ENCODE data around the gene ARHGAP33. TPM values are rescaled to one million over a fixed set of nuclear protein-coding genes. Genes with fewer than 3 reads are reported as not detected.
A peak's percentile ranks its signal among the peaks of the same experiment; 100 is the strongest.

Gene ARHGAP33
- total RNA-seq, 1 experiment from 2014 or later: 19.5 TPM

DNA sequence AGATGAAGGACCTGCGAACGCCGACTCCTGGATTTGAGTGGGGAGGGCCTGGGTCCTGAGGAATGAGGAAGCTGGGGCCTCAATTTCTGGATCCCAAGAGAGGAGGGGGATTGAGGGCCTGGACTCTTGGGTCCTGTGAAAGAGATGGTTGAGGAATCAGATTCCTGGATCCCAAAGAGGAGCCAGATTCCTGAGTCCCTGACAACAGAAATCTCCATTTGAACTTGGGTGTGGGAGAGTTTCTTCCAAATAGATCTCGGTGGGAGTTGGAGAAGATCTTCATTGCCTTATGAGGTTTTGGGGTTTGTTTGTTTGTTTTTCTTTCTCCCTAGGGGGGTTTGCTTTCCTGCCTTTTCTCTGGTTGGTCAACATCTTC, 29.3 kb upstream of the ARHGAP33 start:
- Mint-ChIP-seq H3K27me3 (ENCODE audit: low read depth) (no peaks in the 10 kb centered on the region), H3K27ac (peak overlapping the region; percentile 100; a peak in 6 of 7 replicates), H3K4me3 (peak overlapping the region; percentile 96), H3K36me3 (ENCODE audit: insufficient read depth in 1 of 3, low read depth in 3 of 3) (peaks cover 3 to 17% (median 5%) of the 10 kb centered on the region in 3 experiments; a peak in 4 of 7 replicates), H3K4me1 (peaks cover 20 to 38% of the 10 kb centered on the region in 2 experiments), H3K9me3 (no peaks in the 10 kb centered on the region)
- no peak overlapping the region for H3K14ac ChIP-seq (ENCODE audit: insufficient read depth, low read length)
- H3K4ac ChIP-seq (ENCODE audit: low read depth, low read length): no peak overlapping the region
- H3K9ac ChIP-seq (ENCODE audit: extremely low read depth, insufficient read length, low read length): peak overlapping the region; percentile 71
- H3K79me2 ChIP-seq (ENCODE audit: insufficient read depth, low read length): no peaks in the 10 kb centered on the region
- peak overlapping the region; percentile 95 for H3K4me2 ChIP-seq (ENCODE audit: insufficient read depth, insufficient read length, low read length)
- no peak overlapping the region for H2AFZ ChIP-seq (ENCODE audit: low read length)
- H2BK15ac ChIP-seq (ENCODE audit: low read depth, low read length): no peak overlapping the region
- peaks cover 16% of the 10 kb centered on the region for H3K23me2 ChIP-seq (ENCODE audit: insufficient read length, low read depth, low read length, poor library complexity, severe bottlenecking)
- H2BK12ac ChIP-seq (ENCODE audit: insufficient read length, low read depth, low read length): no peak overlapping the region
- no peaks in the 10 kb centered on the region for H3K27me3 ChIP-seq (ENCODE audit: insufficient read depth, low read length)
- no peak for TF ChIP-seq CTCF (conservative IDR thresholded peaks at IDR 0.05)
- no peak overlapping the region for H2BK120ac ChIP-seq (ENCODE audit: low read depth, low read length, poor library complexity, severe bottlenecking)
- H4K20me1 ChIP-seq (ENCODE audit: control insufficient read depth, insufficient read depth, insufficient read length): no peaks in the 10 kb centered on the region
- no peak overlapping the region for H3K27ac ChIP-seq (ENCODE audit: insufficient read length, low read depth, low read length)
- no peak overlapping the region for H4K8ac ChIP-seq (replicated peaks; ENCODE audit: insufficient read length, low read depth, low read length)
- no peak overlapping the region for H4K5ac ChIP-seq (ENCODE audit: insufficient read length, low read depth, low read length)
- H3K56ac ChIP-seq (ENCODE audit: insufficient read length, low read depth, low read length): no peak overlapping the region
- no CpG with 5 or more reads among the region's 4 CpGs for WGBS (ENCODE audit: extremely low coverage, insufficient read length, low lambda C conversion rate)
- no peak overlapping the region for H4K91ac ChIP-seq (ENCODE audit: insufficient read length, low read depth, low read length)
- H2BK5ac ChIP-seq (ENCODE audit: insufficient read length, low read length): no peak overlapping the region
- no peak overlapping the region for H2BK20ac ChIP-seq (ENCODE audit: low read depth, low read length, poor library complexity, severe bottlenecking)
- H3T11ph ChIP-seq (ENCODE audit: low read length): no peak overlapping the region
- H3K18ac ChIP-seq (ENCODE audit: insufficient read length, low read depth, low read length): no peak overlapping the region
- H3K23ac ChIP-seq (ENCODE audit: insufficient read length, low read depth, low read length): no peak overlapping the region
- DNase-seq: no peak
- no peak overlapping the region for H2AK5ac ChIP-seq (ENCODE audit: insufficient read length, low read length)
- peaks cover 3% of the 10 kb centered on the region for H3K79me1 ChIP-seq (ENCODE audit: insufficient read depth, low read depth, low read length, poor library complexity, severe bottlenecking)
- peaks cover 4% of the 10 kb centered on the region; the same call in 1 of the 2 replicates for H3K4me1 ChIP-seq (ENCODE audit: insufficient read depth, low read length)
- H3K9me3 ChIP-seq (ENCODE audit: control insufficient read depth, low read depth, low read length): no peaks in the 10 kb centered on the region

All from H9 (cell line).